Psoas muscle (tissue), 8 donors: Measurements from ENCODE around the gene IFRD2. TPM values are rescaled to one million over a fixed set of nuclear protein-coding genes. Genes with fewer than 3 reads are reported as not detected.

Source experiments
- ATAC-seq, 4 donors: fragments of 200-7000 bp; cut with Tn5 transposase; one replicate each; pipeline ENCODE4 v1.9.1; 2020; ENCODE audit warnings: moderate library complexity in 3 of 4, mild to moderate bottlenecking in 2 of 4
- DNase-seq, 2 donors: peaks; one replicate each; pipeline ENCODE4 v3.0.0-alpha.2; 2020
- H3K27ac ChIP-seq: fragments of 200-600 bp; one replicate; pipeline ENCODE4 v1.8.0; 2022
- H3K27me3 ChIP-seq, 3 donors: fragments of 200-600 bp in 1 of 3; one replicate each; pipeline versions ENCODE4 v1.6.1 to v1.8.0; 2013 to 2022; ENCODE audit warnings: low read length in 2 of 3, mild to moderate bottlenecking in 2 of 3, moderate library complexity in 1 of 3; ENCODE audit not compliant: insufficient read depth in 3 of 3
- H3K36me3 ChIP-seq, 2 donors: fragments of 200-600 bp in 1 of 2; one replicate each; pipeline versions ENCODE4 v1.6.1 to v1.8.0; 2013 to 2022; ENCODE audit warnings: low read depth in 1 of 2, mild to moderate bottlenecking in 1 of 2, moderate library complexity in 1 of 2; ENCODE audit not compliant: insufficient read depth in 1 of 2
- H3K4me1 ChIP-seq: fragments of 200-600 bp; one replicate; pipeline ENCODE4 v1.8.0; 2022
- H3K4me3 ChIP-seq: fragments of 200-600 bp; one replicate; pipeline ENCODE4 v1.8.0; 2022; ENCODE audit warnings: mild to moderate bottlenecking
- H3K9me3 ChIP-seq: fragments of 200-600 bp; one replicate; pipeline ENCODE4 v1.8.0; 2022
- CTCF ChIP-seq: fragments of 200-600 bp; IDR thresholded peaks from one replicate; pipeline ENCODE4 v1.8.0; 2022; ENCODE audit warnings: antibody characterized with exemption
- WGBS, 3 donors: extraction: QIAGEN DNeasy Blood & Tissue Kit; methylation state at CpG; one replicate each; pipeline versions ENCODE4 v1.1.6 to v1.1.7; 2013; 5-methylcytosine and 5-hydroxymethylcytosine counted together
- intact Hi-C, 2 donors: fragments of 100-400 bp; cut with DNase I; formaldehyde crosslinking; loops; one replicate each; pipeline versions ENCODE4 v1.11.0 to v1.14.2; 2022
- polyA plus RNA-seq, 3 donors: library from polyadenylated mRNA; stranded (reverse); fragments of 200-250 nt; gene quantifications; one replicate each; pipeline ENCODE4 v1.2.3, GENCODE V29; 2013
- total RNA-seq, 4 donors: library from RNA; stranded (reverse); fragmentation: NEBNext Ultra II Directional in 2 of 4; extraction: Animal tissue kit (Norgen Biotek cat#: 25700) in 2 of 4; gene quantifications; one replicate each; pipeline versions ENCODE4 v1.2.1 to v1.2.4, GENCODE V29; 2021 to 2023
- donor health status: healthy with polysubstance abuse.
- donor health status: DM: no; HTN: no; CAD: no; lungs with moderate emphysema.
- donor health status: Bipolar disorder and iron deficiency.
- donor health status: healthy.
- donor health status: DM: yes; HTN: yes; CAD: no.
- donor health status: DM: no; HTN: no; CAD: no.
- donor health status: DM: no; HTN: no; CAD: no.
- donor health status: DM: yes; HTN: yes; CAD: no.

The IFRD2 gene
- total and polyA plus RNA-seq, 7 donors = 77.2 to 175 (median 130) TPM

GRCh38 chr3:50327943-50328691 lies 35.9 kb upstream of the IFRD2 start, which contains the start of gene TUSC2:
TSS of gene TUSC2 (minus strand) at chr3:50328223. CDS start at chr3:50328099, 124 bp downstream.
- H3K4me1 ChIP-seq = peaks cover 31% of the 10 kb centered on the region
- peaks cover 3 to 60% of the 10 kb centered on the region in 2 donors for H3K36me3 ChIP-seq
- peak within 1 kb of the TSS; percentile 95 for H3K27ac ChIP-seq
- TF ChIP-seq CTCF = no peak
- 1 to 2% (median 1%) methylated on average over 34 to 55 of the region's 55 CpGs for WGBS, 3 donors
- intact Hi-C loops = loop anchor here in 1 of 2 donors (2.0 to 5.0 kb wide), 2 partner anchors 66 to 133 kb away; no protein-coding TSS in a partner anchor
- DNase-seq (peak; percentile 98), ATAC-seq (peak; percentile 92 to 94 (median 93))
- H3K27me3 ChIP-seq = no peaks in the 10 kb centered on the region
- peak within 1 kb of the TSS; percentile 100 for H3K4me3 ChIP-seq
- H3K9me3 ChIP-seq = no peaks in the 10 kb centered on the region

GRCh38 chr3:50327129-50327528 lies 34.9 kb upstream of the IFRD2 start:
- Histone ChIP-seq H3K9me3 (no peaks in the 10 kb centered on the region), H3K4me1 (peaks cover 29% of the 10 kb centered on the region), H3K4me3 (peak overlapping the region; percentile 100), H3K27me3 (no peaks in the 10 kb centered on the region), H3K36me3 (peaks cover 3 to 55% of the 10 kb centered on the region in 2 donors), H3K27ac (peak overlapping the region; percentile 95)
- intact Hi-C loops = loop anchor here in 1 of 2 donors (5.0 kb wide), 1 partner anchor 65 kb away; no protein-coding TSS in a partner anchor
- DNase-seq (peak in 1 of 2 donors; percentile 10), ATAC-seq (no peak)
- 52 to 63% (median 56%) methylated on average over 4 of the region's 4 CpGs for WGBS, 3 donors
- no peak for TF ChIP-seq CTCF

- no peak for TF ChIP-seq CTCF
- H3K27ac ChIP-seq = no peak overlapping the region
- H3K36me3 ChIP-seq = peaks cover 0 to 46% of the 10 kb centered on the region in 2 donors
- no peaks in the 10 kb centered on the region for H3K9me3 ChIP-seq
- WGBS, 3 donors = 88 to 93% (median 89%) methylated on average over 8 of the region's 8 CpGs
- no peak overlapping the region for H3K4me3 ChIP-seq
- ATAC-seq (no peak), DNase-seq (peak in 1 of 2 donors; percentile 7)
- intact Hi-C loops = loop anchor here in 1 of 2 donors (5.0 kb wide), 1 partner anchor 64 kb away; no protein-coding TSS in a partner anchor
- H3K4me1 ChIP-seq = peaks cover 31% of the 10 kb centered on the region
- no peaks in the 10 kb centered on the region for H3K27me3 ChIP-seq
Measured at GRCh38 chr3:50326182-50326541, 33.9 kb upstream of the IFRD2 start.

GRCh38 chr3:50325497-50326181 lies 33.4 kb upstream of the IFRD2 start:
- Histone ChIP-seq H3K4me3 (no peak overlapping the region), H3K4me1 (peaks cover 31% of the 10 kb centered on the region), H3K27me3 (no peaks in the 10 kb centered on the region), H3K9me3 (no peaks in the 10 kb centered on the region), H3K27ac (no peak overlapping the region), H3K36me3 (peaks cover 0 to 40% of the 10 kb centered on the region in 2 donors)
- no peak for ATAC-seq
- WGBS, 3 donors = 82 to 89% (median 84%) methylated on average over 11 of the region's 11 CpGs
- intact Hi-C loops = loop anchor here in 1 of 2 donors (5.0 kb wide), 1 partner anchor 63 kb away; no protein-coding TSS in a partner anchor
- no peak for TF ChIP-seq CTCF
- peak; percentile 7 to 48 for DNase-seq
